HG02973 (cell line): ENCODE results near the gene NDUFB7.
"Not testable (repeated sequence)": the region's sequence is repeated elsewhere in the genome, so short reads cannot be mapped to it uniquely, and the experiment has no call there.

Experiments used
- ATAC-seq: cut with Tn5 transposase; IDR thresholded peaks from one replicate; pipeline ENCODE4 v1.9.1; 2021; ENCODE audit warnings: moderate library complexity; ENCODE audit not compliant: unreplicated experiment

Gene NDUFB7

GRCh38 chr19:14575428-14575980 lies 3.6 kb upstream of the NDUFB7 start:
- no peak for ATAC-seq

- no peak for ATAC-seq
Observed at GRCh38 chr19:14570864-14571527, 870 bp downstream of the NDUFB7 start.

- ATAC-seq, result no peak
Observed at GRCh38 chr19:14567079-14567478, 4.8 kb downstream of the NDUFB7 start.

GRCh38 chr19:14566712-14567077 lies 5.2 kb downstream of the NDUFB7 start:
- ATAC-seq, result no peak

- no peak for ATAC-seq
Observed at GRCh38 chr19:14565765-14566711, 5.8 kb downstream of the NDUFB7 start.

- no peak for ATAC-seq
Observed at GRCh38 chr19:14565298-14565679, 6.6 kb downstream of the NDUFB7 start.

- not testable (repeated sequence) for ATAC-seq
Observed at GRCh38 chr19:14564652-14565297, 7.1 kb downstream of the NDUFB7 start.

GRCh38 chr19:14563989-14564651 lies 7.7 kb downstream of the NDUFB7 start:
- ATAC-seq, result no peak

GRCh38 chr19:14563590-14563926 lies 8.3 kb downstream of the NDUFB7 start:
- ATAC-seq, result no peak

- no peak for ATAC-seq
Observed at GRCh38 chr19:14562660-14563589, 8.9 kb downstream of the NDUFB7 start.

- ATAC-seq, result no peak
Observed at GRCh38 chr19:14561847-14562351, 10.0 kb downstream of the NDUFB7 start.

GRCh38 chr19:14561249-14561648 lies 10.6 kb downstream of the NDUFB7 start:
- no peak for ATAC-seq

- no peak for ATAC-seq
Observed at GRCh38 chr19:14560776-14561108, 11.1 kb downstream of the NDUFB7 start.

GRCh38 chr19:14559916-14560775 lies 11.7 kb downstream of the NDUFB7 start:
- no peak for ATAC-seq

- no peak for ATAC-seq
Observed at GRCh38 chr19:14558370-14559066, 13.3 kb downstream of the NDUFB7 start.

GRCh38 chr19:14556662-14557188 lies 15.1 kb downstream of the NDUFB7 start:
- ATAC-seq, result no peak

GRCh38 chr19:14555918-14556661 lies 15.8 kb downstream of the NDUFB7 start:
- no peak for ATAC-seq
